ENCODE data around the gene NAA40.
A peak's percentile ranks its signal among the peaks of the same experiment; 100 is the strongest.

Gene NAA40

DNA sequence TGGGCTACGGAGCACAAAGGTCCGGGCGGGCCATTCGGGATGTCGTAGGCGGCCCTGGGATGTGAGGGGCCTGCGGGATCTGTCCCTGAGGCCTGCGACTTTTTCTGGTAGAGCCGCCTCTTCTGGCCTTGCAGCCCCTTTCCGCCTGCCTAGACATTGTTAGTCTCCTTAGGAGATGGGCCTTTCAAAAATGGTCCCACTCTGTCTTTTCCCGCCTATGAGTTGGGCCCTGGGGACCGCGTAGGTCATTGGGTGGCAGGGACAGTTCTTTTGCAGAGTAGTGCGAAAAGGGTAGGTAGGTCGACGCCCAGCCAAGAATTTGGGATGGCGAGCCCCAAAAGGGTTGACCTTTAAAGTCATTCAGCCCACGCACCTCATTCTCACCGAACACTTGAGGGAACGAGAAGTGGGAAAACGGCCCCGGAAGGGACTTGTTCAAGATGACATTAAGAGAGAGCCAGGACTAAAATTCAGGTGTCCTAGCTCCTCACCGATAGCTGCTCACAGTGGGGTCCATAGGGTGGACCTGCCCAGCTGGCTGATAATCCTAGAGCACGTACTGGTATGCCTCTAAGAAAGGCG lies 48.2 kb downstream of the NAA40 start:
- no peak overlapping the region for H2AFZ ChIP-seq (ENCODE audit: low read depth, low read length)
- H3K9me3 ChIP-seq (ENCODE audit: control insufficient read depth, low read length), result no peaks in the 10 kb centered on the region
- no peak for DNase-seq
- no peak overlapping the region for H2BK5ac ChIP-seq (ENCODE audit: low read depth, low read length, poor library complexity, severe bottlenecking)
- no peak overlapping the region for H3K27ac ChIP-seq (ENCODE audit: low read length, poor library complexity, severe bottlenecking)
- H3K23ac ChIP-seq (ENCODE audit: low read length in 2 of 2), result no peak overlapping the region
- H2AK5ac ChIP-seq (ENCODE audit: low read length, severe bottlenecking), result no peak overlapping the region
- no peak overlapping the region for H2BK15ac ChIP-seq (ENCODE audit: low read depth, poor library complexity, severe bottlenecking)
- peaks cover 43% of the 10 kb centered on the region for H3K79me1 ChIP-seq (replicated peaks; ENCODE audit: low read length, poor library complexity, severe bottlenecking)
- H4K8ac ChIP-seq (ENCODE audit: low read length), result peak overlapping the region; percentile 95
- H3K9ac ChIP-seq (ENCODE audit: low read length), result peak overlapping the region; percentile 96
- H3K4ac ChIP-seq (ENCODE audit: low read depth in 1 of 2, low read length in 2 of 2), result peak overlapping the region; percentile 96
- H4K91ac ChIP-seq (ENCODE audit: low read length), result peak overlapping the region; percentile 99
- H3K18ac ChIP-seq (ENCODE audit: low read depth in 1 of 2, low read length in 2 of 2), result peak overlapping the region; percentile 1 to 15
- H3K4me2 ChIP-seq (ENCODE audit: low read length, poor library complexity, severe bottlenecking), result peak overlapping the region; percentile 60
- peak overlapping the region in 1 of 2 experiments; percentile 19 for H3K14ac ChIP-seq (ENCODE audit: low read length in 2 of 2)
- H3K36me3 ChIP-seq (ENCODE audit: control insufficient read depth in 1 of 2, insufficient read depth in 2 of 2, low read depth in 1 of 2, low read length in 2 of 2), result peaks cover 34 to 37% of the 10 kb centered on the region in 2 experiments
- no peak overlapping the region for H2BK120ac ChIP-seq (ENCODE audit: low read depth, low read length)
- peaks cover 31% of the 10 kb centered on the region for H3K4me1 ChIP-seq (ENCODE audit: control insufficient read depth, insufficient read depth, low read depth, low read length)
- H2BK12ac ChIP-seq (ENCODE audit: low read length in 2 of 2), result no peak overlapping the region
- 42% methylated on average over 25 of the region's 25 CpGs for WGBS
- H3K4me3 ChIP-seq (ENCODE audit: insufficient read depth in 1 of 2, low read depth in 1 of 2, low read length in 2 of 2), result peak overlapping the region; percentile 95 to 97
- no peaks in the 10 kb centered on the region for H3K27me3 ChIP-seq (ENCODE audit: control insufficient read depth in 1 of 2, insufficient read depth in 1 of 2, low read length in 2 of 2)

DNA sequence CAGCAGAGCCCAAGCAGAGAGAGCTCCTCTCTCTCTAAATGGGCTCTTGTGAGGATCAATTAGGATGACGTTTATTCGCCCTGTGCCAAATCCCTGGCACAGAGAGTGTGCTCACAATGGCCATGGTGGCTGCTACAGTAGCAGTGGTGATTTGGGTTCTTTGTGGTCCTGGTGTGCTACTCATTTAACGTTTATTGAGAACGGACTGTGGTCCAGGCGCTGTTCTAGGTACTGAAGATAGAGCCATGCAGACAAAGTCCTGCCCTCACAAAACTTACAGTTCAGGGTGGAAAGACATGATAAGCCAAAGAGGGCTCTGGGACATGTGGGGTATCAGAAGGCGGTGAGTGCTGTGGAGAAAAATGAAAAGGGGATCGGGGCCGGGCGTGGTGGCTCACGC lies 52.8 kb downstream of the NAA40 start:
- H2BK5ac ChIP-seq (ENCODE audit: low read depth, low read length, poor library complexity, severe bottlenecking), result no peak overlapping the region
- H3K36me3 ChIP-seq (ENCODE audit: control insufficient read depth in 1 of 2, insufficient read depth in 2 of 2, low read depth in 1 of 2, low read length in 2 of 2), result peaks cover 66 to 80% of the 10 kb centered on the region in 2 experiments
- H3K4me3 ChIP-seq (ENCODE audit: insufficient read depth in 1 of 2, low read depth in 1 of 2, low read length in 2 of 2), result no peak overlapping the region
- H4K91ac ChIP-seq (ENCODE audit: low read length), result no peak overlapping the region
- no peak overlapping the region for H2AFZ ChIP-seq (ENCODE audit: low read depth, low read length)
- H2AK5ac ChIP-seq (ENCODE audit: low read length, severe bottlenecking), result no peak overlapping the region
- no peak overlapping the region for H4K8ac ChIP-seq (ENCODE audit: low read length)
- no peak overlapping the region for H3K4ac ChIP-seq (ENCODE audit: low read depth in 1 of 2, low read length in 2 of 2)
- H3K27ac ChIP-seq (ENCODE audit: low read length, poor library complexity, severe bottlenecking), result no peak overlapping the region
- H3K4me2 ChIP-seq (ENCODE audit: low read length, poor library complexity, severe bottlenecking), result no peak overlapping the region
- no peak overlapping the region for H2BK15ac ChIP-seq (ENCODE audit: low read depth, poor library complexity, severe bottlenecking)
- H2BK12ac ChIP-seq (ENCODE audit: low read length in 2 of 2), result no peak overlapping the region
- H3K79me1 ChIP-seq (replicated peaks; ENCODE audit: low read length, poor library complexity, severe bottlenecking), result peaks cover 53% of the 10 kb centered on the region
- no peak overlapping the region for H3K9ac ChIP-seq (ENCODE audit: low read length)
- no peak overlapping the region for H3K23ac ChIP-seq (ENCODE audit: low read length in 2 of 2)
- no peaks in the 10 kb centered on the region for H3K27me3 ChIP-seq (ENCODE audit: control insufficient read depth in 1 of 2, insufficient read depth in 1 of 2, low read length in 2 of 2)
- DNase-seq, result no peak
- no peak overlapping the region for H3K18ac ChIP-seq (ENCODE audit: low read depth in 1 of 2, low read length in 2 of 2)
- H3K9me3 ChIP-seq (ENCODE audit: control insufficient read depth, low read length), result no peaks in the 10 kb centered on the region
- peaks cover 20% of the 10 kb centered on the region for H3K4me1 ChIP-seq (ENCODE audit: control insufficient read depth, insufficient read depth, low read depth, low read length)
- H3K14ac ChIP-seq (ENCODE audit: low read length in 2 of 2), result no peak overlapping the region
- no peak overlapping the region for H2BK120ac ChIP-seq (ENCODE audit: low read depth, low read length)
- 96% methylated on average over 10 of the region's 10 CpGs for WGBS

DNA sequence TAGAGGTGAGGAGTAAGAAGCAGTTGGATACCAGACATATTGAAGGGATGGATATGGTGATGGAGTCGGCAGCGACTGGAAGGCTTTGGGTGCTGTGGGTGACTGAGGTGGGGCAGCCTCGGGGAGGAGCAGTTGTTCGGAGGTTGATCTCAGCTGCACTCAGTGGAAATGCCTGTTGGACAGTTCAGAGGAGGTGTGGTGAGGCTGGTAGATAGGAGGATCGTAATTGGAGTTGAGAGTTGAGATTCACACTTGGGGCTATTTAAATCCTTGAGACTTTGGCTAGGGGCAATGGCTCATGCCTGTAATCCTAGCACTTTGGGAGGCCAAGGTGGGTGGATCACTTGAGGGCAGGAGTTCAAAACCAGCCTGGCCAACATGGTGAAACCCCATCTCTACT lies 54.3 kb downstream of the NAA40 start:
- Histone ChIP-seq H3K36me3 (ENCODE audit: control insufficient read depth in 1 of 2, insufficient read depth in 2 of 2, low read depth in 1 of 2, low read length in 2 of 2) (peaks cover 80 to 94% of the 10 kb centered on the region in 2 experiments), H2BK15ac (ENCODE audit: low read depth, poor library complexity, severe bottlenecking) (no peak overlapping the region), H3K4me2 (ENCODE audit: low read length, poor library complexity, severe bottlenecking) (no peak overlapping the region), H3K4ac (ENCODE audit: low read depth in 1 of 2, low read length in 2 of 2) (no peak overlapping the region), H2BK12ac (ENCODE audit: low read length in 2 of 2) (no peak overlapping the region), H2BK5ac (ENCODE audit: low read depth, low read length, poor library complexity, severe bottlenecking) (no peak overlapping the region), H3K18ac (ENCODE audit: low read depth in 1 of 2, low read length in 2 of 2) (no peak overlapping the region), H2AK5ac (ENCODE audit: low read length, severe bottlenecking) (no peak overlapping the region), H4K8ac (ENCODE audit: low read length) (peak overlapping the region; percentile 9), H3K4me3 (ENCODE audit: insufficient read depth in 1 of 2, low read depth in 1 of 2, low read length in 2 of 2) (no peak overlapping the region), H2BK120ac (ENCODE audit: low read depth, low read length) (no peak overlapping the region), H3K79me1 (replicated peaks; ENCODE audit: low read length, poor library complexity, severe bottlenecking) (peaks cover 52% of the 10 kb centered on the region), H3K27ac (ENCODE audit: low read length, poor library complexity, severe bottlenecking) (no peak overlapping the region), H3K14ac (ENCODE audit: low read length in 2 of 2) (no peak overlapping the region), H3K9me3 (ENCODE audit: control insufficient read depth, low read length) (no peaks in the 10 kb centered on the region), H3K9ac (ENCODE audit: low read length) (no peak overlapping the region), H3K4me1 (ENCODE audit: control insufficient read depth, insufficient read depth, low read depth, low read length) (peaks cover 16% of the 10 kb centered on the region), H2AFZ (ENCODE audit: low read depth, low read length) (no peak overlapping the region), H4K91ac (ENCODE audit: low read length) (no peak overlapping the region), H3K23ac (ENCODE audit: low read length in 2 of 2) (no peak overlapping the region), H3K27me3 (ENCODE audit: control insufficient read depth in 1 of 2, insufficient read depth in 1 of 2, low read length in 2 of 2) (no peaks in the 10 kb centered on the region)
- DNase-seq, result no peak
- 89% methylated on average over 5 of the region's 5 CpGs for WGBS

DNA sequence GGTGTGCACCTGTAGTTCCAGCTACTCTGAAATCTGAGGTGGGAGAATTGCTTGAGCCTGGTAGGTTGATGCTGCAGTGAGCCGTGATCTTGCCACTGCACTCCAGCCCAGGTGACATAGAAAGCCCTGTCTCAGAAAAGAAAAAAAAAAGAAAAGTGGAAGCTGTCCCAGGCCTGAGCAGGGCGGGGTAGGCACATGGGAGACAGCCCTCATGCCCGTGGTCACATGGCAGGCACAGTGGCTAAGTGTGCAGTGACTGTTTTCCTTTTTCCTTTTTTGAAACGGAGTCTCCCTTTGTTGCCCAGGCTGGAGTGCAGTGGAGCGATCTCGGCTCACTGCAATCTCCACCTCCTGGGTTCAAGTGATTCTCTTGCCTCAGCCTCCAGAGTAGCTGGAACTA lies 55.2 kb downstream of the NAA40 start:
- Histone ChIP-seq H3K27ac (ENCODE audit: low read length, poor library complexity, severe bottlenecking) (no peak overlapping the region), H2AFZ (ENCODE audit: low read depth, low read length) (no peak overlapping the region), H3K4me3 (ENCODE audit: insufficient read depth in 1 of 2, low read depth in 1 of 2, low read length in 2 of 2) (no peak overlapping the region), H3K23ac (ENCODE audit: low read length in 2 of 2) (no peak overlapping the region), H3K4ac (ENCODE audit: low read depth in 1 of 2, low read length in 2 of 2) (no peak overlapping the region), H2AK5ac (ENCODE audit: low read length, severe bottlenecking) (no peak overlapping the region), H3K9me3 (ENCODE audit: control insufficient read depth, low read length) (no peaks in the 10 kb centered on the region), H4K8ac (ENCODE audit: low read length) (no peak overlapping the region), H3K4me2 (ENCODE audit: low read length, poor library complexity, severe bottlenecking) (no peak overlapping the region), H3K27me3 (ENCODE audit: control insufficient read depth in 1 of 2, insufficient read depth in 1 of 2, low read length in 2 of 2) (no peaks in the 10 kb centered on the region), H3K18ac (ENCODE audit: low read depth in 1 of 2, low read length in 2 of 2) (no peak overlapping the region), H2BK15ac (ENCODE audit: low read depth, poor library complexity, severe bottlenecking) (no peak overlapping the region), H3K14ac (ENCODE audit: low read length in 2 of 2) (no peak overlapping the region), H2BK5ac (ENCODE audit: low read depth, low read length, poor library complexity, severe bottlenecking) (no peak overlapping the region), H2BK12ac (ENCODE audit: low read length in 2 of 2) (no peak overlapping the region), H4K91ac (ENCODE audit: low read length) (no peak overlapping the region), H3K9ac (ENCODE audit: low read length) (no peak overlapping the region), H3K79me1 (replicated peaks; ENCODE audit: low read length, poor library complexity, severe bottlenecking) (peaks cover 46% of the 10 kb centered on the region), H3K4me1 (ENCODE audit: control insufficient read depth, insufficient read depth, low read depth, low read length) (peaks cover 16% of the 10 kb centered on the region), H3K36me3 (ENCODE audit: control insufficient read depth in 1 of 2, insufficient read depth in 2 of 2, low read depth in 1 of 2, low read length in 2 of 2) (peaks cover 74 to 94% of the 10 kb centered on the region in 2 experiments), H2BK120ac (ENCODE audit: low read depth, low read length) (no peak overlapping the region)
- WGBS, result 94% methylated on average over 6 of the region's 6 CpGs
- no peak for DNase-seq

All from mesenchymal stem cell (in vitro differentiated cells and primary cell).